GM19463 (cell line): ENCODE data around the gene SGCD.

Experiments
- ATAC-seq: cut with Tn5 transposase; IDR thresholded peaks from one replicate; pipeline ENCODE4 v1.9.1; 2021; ENCODE audit warnings: mild to moderate bottlenecking, moderate library complexity; ENCODE audit not compliant: unreplicated experiment

The SGCD gene

GRCh38 chr5:156498226-156498980, 171.4 kb downstream of the SGCD start:
- no peak for ATAC-seq

- no peak for ATAC-seq
Measured at GRCh38 chr5:156500755-156501154, 173.8 kb downstream of the SGCD start.

DNA sequence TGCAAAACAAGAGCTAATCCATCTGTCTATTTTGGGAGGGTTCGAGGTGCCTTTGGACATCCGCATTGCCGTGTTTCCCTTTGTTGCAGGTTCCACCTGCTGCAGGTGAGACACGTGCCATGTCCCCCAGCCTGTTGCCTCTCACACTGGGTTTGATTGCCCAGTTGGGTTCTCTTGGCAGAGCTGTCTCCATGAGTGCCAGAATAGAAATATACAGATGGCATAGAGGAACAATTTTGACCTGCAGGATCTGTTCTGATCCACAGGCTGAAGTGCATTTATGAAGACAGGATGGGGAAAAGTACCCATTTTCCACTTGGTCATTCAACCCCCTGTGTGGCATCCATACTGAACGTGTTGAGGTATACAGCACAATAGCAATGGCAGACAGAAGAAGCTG, 178.1 kb downstream of the SGCD start:
- ATAC-seq = no peak

GRCh38 chr5:156513123-156513815, 186.3 kb downstream of the SGCD start:
- ATAC-seq = no peak

DNA sequence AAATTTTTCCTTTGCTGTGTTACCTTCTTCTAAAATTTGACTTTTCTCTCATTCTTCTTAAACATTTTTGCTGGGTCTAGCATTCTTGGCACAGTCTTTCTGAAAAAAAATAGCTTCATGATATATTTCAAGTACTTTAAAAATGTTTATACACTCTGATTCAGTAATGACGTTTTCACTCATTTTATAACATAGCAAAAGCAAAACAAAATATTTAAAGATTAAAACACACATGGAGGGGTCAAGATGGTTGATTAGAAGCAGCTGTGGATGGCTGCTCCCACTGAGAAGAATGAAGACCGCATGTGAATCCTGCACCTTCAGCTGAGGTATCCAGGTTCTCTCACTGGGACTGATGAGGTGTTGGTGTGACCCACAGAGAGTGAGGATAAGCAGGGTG, 188.2 kb downstream of the SGCD start:
- no peak for ATAC-seq

- no peak for ATAC-seq
Measured at GRCh38 chr5:156515803-156516360, 188.9 kb downstream of the SGCD start.

- ATAC-seq = no peak
Measured at GRCh38 chr5:156522651-156523529, 195.9 kb downstream of the SGCD start.

DNA sequence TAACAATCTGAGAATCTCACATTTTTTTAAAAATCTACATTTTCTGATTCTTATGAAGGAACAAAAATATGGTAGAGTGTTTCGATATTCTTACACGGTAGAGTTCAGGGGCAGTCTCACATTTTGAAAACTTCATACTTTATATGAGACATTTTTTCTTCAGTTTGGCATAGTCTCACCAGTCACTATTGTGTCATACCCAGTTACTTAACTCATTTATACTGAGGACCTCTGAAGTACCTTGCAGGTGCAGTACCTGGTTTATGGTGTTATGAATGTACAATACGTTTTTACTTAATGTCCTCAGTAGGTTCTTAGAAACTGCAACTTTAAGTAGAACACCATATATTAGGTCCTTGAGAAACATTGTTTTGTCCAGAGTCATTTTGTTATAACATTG, 196.6 kb downstream of the SGCD start:
- no peak for ATAC-seq

DNA sequence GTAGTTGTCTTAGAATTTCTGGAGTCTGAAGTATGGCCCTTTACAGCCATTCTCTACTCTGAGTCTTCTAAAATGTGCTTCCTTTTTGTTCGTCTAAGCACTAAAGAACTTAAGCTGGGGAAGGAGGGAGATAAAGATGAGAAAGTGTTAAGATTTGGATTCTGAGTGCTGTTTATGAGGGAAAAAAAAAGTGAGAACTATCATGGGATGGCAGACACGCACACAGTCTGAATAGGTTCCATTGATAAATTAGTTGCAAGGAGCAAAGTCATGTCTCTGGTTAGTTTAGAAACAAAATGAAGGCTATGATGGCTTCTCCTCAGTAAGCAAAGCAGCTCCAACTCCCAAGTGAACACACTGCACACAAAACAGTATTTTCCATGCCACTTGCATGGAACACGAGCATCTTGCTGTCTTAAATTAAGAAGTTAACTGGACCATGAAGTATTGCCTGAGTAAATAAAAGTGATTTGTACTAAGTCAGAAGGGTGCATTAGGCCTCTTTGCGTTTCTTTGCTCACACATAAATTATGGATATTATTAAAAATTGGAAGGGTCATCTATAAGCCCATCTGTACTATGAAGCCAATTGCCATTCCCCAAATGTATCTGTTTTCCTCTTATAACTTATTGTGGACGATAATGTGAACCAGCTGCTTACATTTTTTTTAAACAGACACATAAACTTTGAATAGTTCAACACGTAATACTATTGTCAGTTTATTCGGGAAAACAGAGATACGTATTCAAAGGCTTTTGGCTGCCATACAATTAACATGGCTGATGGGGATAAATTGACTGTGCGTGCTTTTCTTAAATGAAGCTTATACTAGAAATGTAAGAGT, 199.3 kb downstream of the SGCD start:
- ATAC-seq = no peak

DNA sequence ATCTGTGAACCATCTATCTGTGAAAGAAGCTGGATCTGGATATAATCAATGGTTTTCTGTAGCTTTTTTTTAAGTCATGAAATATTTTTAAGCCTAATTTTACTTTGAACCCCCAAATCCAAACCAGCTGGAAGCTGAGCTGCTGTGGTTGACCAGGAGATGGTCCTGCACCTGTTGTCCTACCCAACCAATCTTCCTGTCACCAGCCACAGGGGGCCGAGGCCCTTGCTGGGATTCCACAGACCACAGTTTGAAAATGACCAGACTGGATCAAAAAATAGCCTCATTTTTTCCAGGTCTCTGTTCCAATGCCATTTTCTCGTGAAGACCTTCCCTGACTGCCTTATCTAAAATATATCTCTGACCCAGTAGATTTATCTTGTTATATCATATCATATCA, 200.6 kb downstream of the SGCD start:
- no peak for ATAC-seq

DNA sequence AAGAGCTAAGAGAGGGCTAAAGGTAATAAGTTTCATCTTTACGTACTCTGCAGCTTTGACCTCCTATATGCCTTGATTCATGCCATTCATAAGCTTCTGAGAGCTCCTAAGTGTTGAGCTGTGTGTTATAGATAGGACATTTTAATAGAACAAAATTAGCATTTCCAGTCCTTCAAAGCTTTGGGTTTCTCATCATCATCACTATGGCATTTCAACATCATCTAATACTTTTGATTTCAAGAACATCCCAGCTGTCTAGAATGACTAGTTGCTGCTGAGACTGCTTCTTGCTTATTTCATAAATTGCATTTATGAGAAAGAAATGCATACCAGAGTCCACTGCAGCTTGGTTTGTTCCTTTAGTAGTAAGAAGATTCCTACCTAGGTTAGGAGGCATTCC, 201.7 kb downstream of the SGCD start:
- ATAC-seq = no peak

GRCh38 chr5:156529892-156530291, 202.9 kb downstream of the SGCD start:
- no peak for ATAC-seq

DNA sequence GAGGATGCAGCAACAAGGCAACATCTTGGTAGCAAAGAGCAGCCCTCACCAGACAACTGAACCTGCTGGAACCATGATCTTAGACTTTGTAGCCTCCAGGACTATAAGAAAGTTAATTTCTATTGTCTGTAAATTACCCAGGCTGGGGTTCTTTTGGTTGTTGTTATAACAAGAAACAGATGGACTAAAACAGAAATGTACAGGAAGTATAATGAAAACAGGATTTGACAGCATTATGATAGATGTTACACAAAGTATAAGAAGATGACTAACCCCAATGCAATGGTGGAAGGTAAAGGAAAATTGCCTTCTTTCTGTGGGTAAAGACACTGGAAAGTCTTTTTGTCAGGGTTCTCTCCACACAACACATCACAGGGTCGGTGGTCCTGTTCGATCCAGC, 204.2 kb downstream of the SGCD start:
- ATAC-seq = no peak

DNA sequence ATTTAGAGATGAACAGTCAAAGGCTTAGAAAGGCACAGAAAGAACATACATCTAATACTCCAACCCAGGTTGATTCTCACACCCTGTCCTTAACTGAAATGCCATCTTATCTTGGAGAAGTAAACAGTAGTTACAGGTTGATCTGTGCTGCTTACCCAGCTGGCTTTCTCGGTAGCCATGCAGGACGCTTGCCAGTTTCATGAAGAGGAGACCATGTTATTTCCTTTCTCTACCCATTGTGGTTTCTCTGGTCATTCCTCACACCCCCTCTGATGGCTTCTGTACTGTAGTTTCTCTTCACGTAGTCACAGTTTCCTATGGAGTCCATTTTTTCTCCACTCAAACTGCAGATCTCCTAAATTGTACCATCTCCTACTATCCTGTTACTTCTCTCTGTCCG, 206.0 kb downstream of the SGCD start:
- no peak for ATAC-seq

DNA sequence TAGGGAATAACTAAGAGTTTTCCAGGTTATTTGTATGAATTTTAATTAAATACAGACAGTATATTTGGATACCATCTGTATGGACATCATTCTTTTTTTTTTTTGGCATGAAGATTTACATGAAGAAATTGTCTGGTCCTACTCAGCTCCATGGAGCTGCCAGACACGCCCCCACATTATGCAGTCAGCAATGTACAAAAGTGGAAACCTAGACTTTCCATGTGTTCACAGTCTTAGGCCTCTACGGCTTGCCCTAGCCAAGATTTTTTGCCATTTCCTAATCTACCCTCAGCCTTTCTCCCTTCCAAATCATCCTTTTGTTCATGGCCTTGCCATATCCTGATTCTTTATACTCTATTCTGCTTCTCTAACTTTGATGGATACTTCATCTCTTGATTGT, 207.1 kb downstream of the SGCD start:
- no peak for ATAC-seq

GRCh38 chr5:156534906-156535485, 208.0 kb downstream of the SGCD start:
- ATAC-seq = no peak

DNA sequence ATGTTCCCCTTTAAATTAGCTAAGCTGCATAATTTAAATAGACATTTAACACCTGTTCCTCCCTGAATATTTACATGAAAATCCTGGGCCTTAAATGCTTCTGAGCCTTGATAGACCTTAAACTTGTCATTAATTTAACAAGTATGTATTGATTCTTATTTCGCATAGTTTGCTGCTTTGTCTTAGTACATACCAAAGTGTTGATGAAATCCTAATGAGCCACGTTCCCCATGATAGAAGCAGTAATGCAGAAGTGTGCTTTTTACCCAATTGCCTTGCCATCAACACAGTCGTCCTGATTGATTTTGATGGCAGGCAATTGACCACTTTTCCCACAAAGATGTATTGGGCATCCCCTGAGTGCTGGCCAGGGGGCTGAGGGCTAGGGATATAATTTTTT, 213.5 kb downstream of the SGCD start:
- ATAC-seq = no peak

DNA sequence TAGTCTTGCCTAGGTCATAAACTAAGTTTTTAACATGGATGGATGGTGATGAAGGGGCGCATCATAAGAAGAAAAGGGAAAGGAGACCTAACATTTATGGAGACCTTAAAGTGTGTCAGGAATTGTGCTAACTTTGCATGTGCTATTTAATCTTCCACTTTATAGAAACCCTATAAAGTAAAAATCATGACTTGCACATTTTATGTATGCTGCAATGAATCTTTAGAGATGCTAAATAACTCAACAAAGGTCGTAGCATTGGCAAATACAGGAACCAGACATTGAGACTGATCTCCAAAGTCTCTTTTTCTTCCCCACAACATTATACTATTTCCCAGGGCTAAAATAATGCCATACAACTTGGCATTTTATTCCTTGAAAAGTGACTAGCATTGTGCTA, 214.6 kb downstream of the SGCD start:
- ATAC-seq = no peak

DNA sequence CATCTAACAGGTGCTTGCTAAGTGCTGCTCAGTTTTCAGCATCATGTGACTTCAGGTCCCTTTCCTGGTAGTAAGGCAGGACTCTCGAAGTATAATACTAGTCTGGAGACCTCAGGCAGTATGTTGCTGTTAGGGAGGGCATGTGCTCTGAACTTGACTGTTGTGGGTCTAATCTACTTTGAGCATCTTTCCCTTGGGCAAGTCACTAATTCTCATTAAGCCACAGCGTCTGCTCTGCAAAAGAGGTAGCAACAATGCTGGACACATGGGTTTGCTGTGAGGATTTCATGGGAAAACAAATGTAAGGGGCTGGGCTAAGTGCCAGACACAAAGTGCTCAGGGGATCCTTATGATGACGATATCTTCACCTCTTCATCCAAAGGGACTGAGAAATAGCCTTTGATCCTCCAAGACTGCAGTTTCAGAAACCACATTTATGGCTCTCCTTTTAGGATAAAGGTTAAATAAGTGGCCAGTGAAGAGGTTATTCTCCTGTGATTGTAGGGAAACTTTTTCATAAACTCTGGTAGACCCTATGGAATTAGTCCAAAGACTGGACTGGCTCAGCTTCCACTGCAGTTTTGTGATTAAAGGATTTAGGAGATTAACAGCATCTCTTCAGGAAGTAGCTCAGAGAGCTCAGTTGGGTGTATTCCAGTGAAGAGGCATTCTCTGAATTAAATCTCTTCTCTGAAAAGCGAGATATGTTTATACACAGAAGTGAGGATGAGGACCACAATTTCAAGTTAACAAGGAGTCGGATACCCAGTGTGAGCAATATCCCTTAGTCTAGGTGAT, 216.6 kb downstream of the SGCD start:
- no peak for ATAC-seq
